Testis (tissue), 3 donors: ENCODE results near the gene PARP6. TPM values are rescaled to one million over a fixed set of nuclear protein-coding genes. Genes with fewer than 3 reads are reported as not detected.

Experiments
- DNase-seq: peaks from one replicate; pipeline ENCODE4 v3.0.0-alpha.2; 2019
- H3K27ac ChIP-seq, 2 donors: fragments of 200-600 bp; sonication (generic); one replicate each; pipeline ENCODE4 v1.5.1; 2019
- H3K27me3 ChIP-seq: fragments of 200-600 bp; sonication (generic); one replicate; pipeline ENCODE4 v1.5.1; 2019
- H3K36me3 ChIP-seq: fragments of 200-600 bp; sonication (generic); one replicate; pipeline ENCODE4 v1.5.1; 2017; ENCODE audit warnings: low read depth; ENCODE audit errors: missing control alignments
- H3K4me1 ChIP-seq: fragments of 200-600 bp; sonication (generic); one replicate; pipeline ENCODE4 v1.5.1; 2019
- H3K4me3 ChIP-seq, 2 donors: fragments of 200-600 bp; sonication (generic); one replicate each; pipeline ENCODE4 v1.5.1; 2017 to 2019
- H3K9me3 ChIP-seq: fragments of 200-600 bp; sonication (generic); one replicate; pipeline ENCODE4 v1.5.1; 2017
- CTCF ChIP-seq, 3 experiments: fragments of 450-650 bp in 2 of 3; fragments of 200-600 bp in 1 of 3; sonication (generic) in 1 of 3; IDR thresholded peaks; one replicate each; pipeline ENCODE4 v1.5.1; 2016 to 2019; ENCODE audit warnings: antibody characterized with exemption in 3 of 3, mild to moderate bottlenecking in 2 of 3, moderate library complexity in 1 of 3
- POLR2A ChIP-seq: fragments of 450-650 bp; IDR thresholded peaks from one replicate; pipeline ENCODE4 v1.6.1; 2017; ENCODE audit warnings: antibody characterized with exemption, mild to moderate bottlenecking, moderate library complexity
- WGBS, 2 donors: methylation state at CpG; one replicate each; pipeline ENCODE4 v1.1.5; 2018; 5-methylcytosine and 5-hydroxymethylcytosine counted together
- intact Hi-C: fragments of 100-400 bp; cut with DNase I; formaldehyde crosslinking; loops from one replicate; pipeline ENCODE4 v1.15.1; 2023; ENCODE audit warnings: low total_unique reads
- polyA plus RNA-seq: library from polyadenylated mRNA; stranded (reverse); fragments of 350-450 nt; fragmentation: Illumina TruSeq; extraction: RNeasy Lipid Tissue Mini Kit (QIAGEN cat#74804); gene quantifications from one replicate; pipeline ENCODE4 v1.2.3, GENCODE V29; 2014; ENCODE audit warnings: low read depth, low replicate concordance; ENCODE audit not compliant: insufficient read depth
- total RNA-seq, 2 donors: library from RNA; depleted of rRNA; stranded (reverse); fragments of >200 nt; gene quantifications; one replicate each; pipeline ENCODE4 v1.2.3, GENCODE V29; 2016

PARP6 gene
- total and polyA plus RNA-seq, 3 donors from 2014 or later: 114 to 190 (median 182) TPM

GRCh38 chr15:72242775-72243370, 29.5 kb downstream of the PARP6 start:
- Histone ChIP-seq H3K4me3 (no peak overlapping the region), H3K27me3 (no peaks in the 10 kb centered on the region), H3K36me3 (no peaks in the 10 kb centered on the region), H3K9me3 (no peaks in the 10 kb centered on the region), H3K4me1 (no peaks in the 10 kb centered on the region), H3K27ac (no peak overlapping the region)
- WGBS, 2 donors: 66 to 73% methylated on average over 2 of the region's 2 CpGs
- TF ChIP-seq POLR2A (no peak), CTCF (IDR thresholded peaks at IDR 0.05) (no peak)
- DNase-seq: no peak
- intact Hi-C loops: no loop called here

- intact Hi-C loops: no loop called here
- Histone ChIP-seq H3K27me3 (no peaks in the 10 kb centered on the region), H3K9me3 (no peaks in the 10 kb centered on the region), H3K4me3 (no peak overlapping the region), H3K27ac (no peak overlapping the region), H3K4me1 (peaks cover 7% of the 10 kb centered on the region), H3K36me3 (no peaks in the 10 kb centered on the region)
- no peak for DNase-seq
- TF ChIP-seq CTCF (IDR thresholded peaks at IDR 0.05) (no peak), POLR2A (no peak)
Observed at GRCh38 chr15:72239652-72240051, 32.7 kb downstream of the PARP6 start.

- WGBS, 2 donors: 90 to 93% methylated on average over 3 of the region's 3 CpGs
- H3K27ac ChIP-seq: no peak overlapping the region
- intact Hi-C loops: no loop called here
Observed at GRCh38 chr15:72238586-72238985, 33.8 kb downstream of the PARP6 start.

GRCh38 chr15:72237853-72238224, 34.5 kb downstream of the PARP6 start:
- Histone ChIP-seq H3K4me1 (peaks cover 8% of the 10 kb centered on the region), H3K27me3 (no peaks in the 10 kb centered on the region), H3K9me3 (no peaks in the 10 kb centered on the region), H3K27ac (no peak overlapping the region), H3K36me3 (no peaks in the 10 kb centered on the region), H3K4me3 (no peak overlapping the region)
- intact Hi-C loops: no loop called here
- no peak for TF ChIP-seq CTCF (IDR thresholded peaks at IDR 0.05)
- no peak for TF ChIP-seq POLR2A
- 94 to 100% methylated on average over 1 of the region's 1 CpG for WGBS, 2 donors
- no peak for DNase-seq

More at GRCh38 chr15:72238586-72238985, 33.8 kb downstream of the PARP6 start:
- Histone ChIP-seq H3K27me3 (no peaks in the 10 kb centered on the region), H3K36me3 (no peaks in the 10 kb centered on the region), H3K4me3 (no peak overlapping the region), H3K4me1 (peaks cover 7% of the 10 kb centered on the region), H3K9me3 (no peaks in the 10 kb centered on the region)
- no peak for DNase-seq
- TF ChIP-seq CTCF (IDR thresholded peaks at IDR 0.05) (no peak), POLR2A (no peak)
